ENCODE results near the gene PYM1.
"Not testable (repeated sequence)": the region's sequence is repeated elsewhere in the genome, so short reads cannot be mapped to it uniquely, and the experiment has no call there.

Gene PYM1

DNA sequence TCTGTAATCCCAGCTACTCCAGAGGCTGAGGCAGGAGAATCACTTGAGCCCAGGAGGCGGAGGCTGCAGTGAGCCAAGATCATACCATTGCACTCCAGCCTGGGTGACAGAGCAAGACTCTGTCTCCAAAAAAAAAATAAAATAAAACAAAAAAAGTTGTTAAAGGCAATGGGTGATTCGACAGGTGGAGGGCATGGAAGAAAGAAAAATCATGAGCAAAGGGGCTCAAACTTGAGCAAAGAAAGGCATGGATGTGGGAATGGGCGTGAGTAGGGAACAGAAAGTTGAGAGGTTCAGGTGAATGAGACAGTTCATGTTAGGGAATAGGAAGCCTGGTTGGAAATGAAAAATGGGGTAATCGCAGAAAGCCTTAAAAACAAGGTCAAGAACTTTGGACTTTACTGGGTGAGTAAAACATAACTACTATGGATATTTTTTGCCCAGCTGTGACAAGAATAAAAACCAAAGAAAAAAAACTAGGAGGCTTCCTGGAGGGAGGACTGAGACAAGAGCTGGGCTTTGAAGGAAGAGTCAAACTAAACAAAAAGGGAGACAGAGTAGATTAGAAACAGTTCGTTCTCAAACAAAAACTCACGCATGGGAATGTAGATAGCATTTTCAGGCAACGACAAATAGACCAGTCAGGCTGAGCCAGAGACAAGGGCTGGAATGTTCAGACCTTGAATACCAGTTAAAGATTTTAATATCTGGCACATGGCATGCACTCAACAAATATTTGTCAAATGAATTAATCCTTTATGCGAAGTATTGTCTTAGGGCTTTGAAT lies 18.8 kb downstream of the PYM1 start:
- peak overlapping the region; percentile 15 for H3K27ac Mint-ChIP-seq
- no peaks in the 10 kb centered on the region for H3K9me3 Mint-ChIP-seq
- peaks cover 11% of the 10 kb centered on the region for H3K4me1 Mint-ChIP-seq (ENCODE audit: low read depth)
- H3K27me3 Mint-ChIP-seq (ENCODE audit: low read depth) = no peaks in the 10 kb centered on the region
- H3K36me3 Mint-ChIP-seq (ENCODE audit: low read depth) = peaks cover 12% of the 10 kb centered on the region
- H3K4me3 Mint-ChIP-seq = no peak overlapping the region

DNA sequence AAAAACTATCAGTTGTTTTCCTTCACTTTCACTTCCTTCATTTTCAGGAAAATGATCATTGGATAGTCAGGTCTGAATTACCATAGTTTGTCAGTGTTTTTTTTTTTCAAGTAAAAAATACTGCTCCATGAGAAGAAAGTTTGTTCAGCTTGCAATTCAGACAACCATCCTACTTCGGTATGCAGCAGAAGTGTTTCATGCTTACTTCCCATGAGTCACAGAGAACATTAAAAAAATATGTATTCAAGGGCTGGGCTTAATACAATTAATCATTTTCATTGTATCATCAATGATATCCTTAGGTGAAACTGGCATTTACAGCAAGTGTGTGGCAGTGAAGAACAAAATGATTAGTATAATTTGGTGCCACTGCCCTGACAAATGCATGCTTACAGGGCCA lies 21.6 kb downstream of the PYM1 start:
- Mint-ChIP-seq H3K4me1 (ENCODE audit: low read depth) (peaks cover 3% of the 10 kb centered on the region), H3K9me3 (no peaks in the 10 kb centered on the region), H3K27me3 (ENCODE audit: low read depth) (no peaks in the 10 kb centered on the region), H3K4me3 (no peak overlapping the region), H3K36me3 (ENCODE audit: low read depth) (peaks cover 14% of the 10 kb centered on the region), H3K27ac (no peak overlapping the region)

- Mint-ChIP-seq H3K27me3 (ENCODE audit: low read depth) (no peaks in the 10 kb centered on the region), H3K9me3 (no peaks in the 10 kb centered on the region), H3K4me3 (no peak overlapping the region), H3K27ac (no peak overlapping the region), H3K36me3 (ENCODE audit: low read depth) (peaks cover 10% of the 10 kb centered on the region), H3K4me1 (ENCODE audit: low read depth) (peaks cover 4% of the 10 kb centered on the region)
Observed at GRCh38 chr12:55901881-55902490, 25.7 kb downstream of the PYM1 start.

DNA sequence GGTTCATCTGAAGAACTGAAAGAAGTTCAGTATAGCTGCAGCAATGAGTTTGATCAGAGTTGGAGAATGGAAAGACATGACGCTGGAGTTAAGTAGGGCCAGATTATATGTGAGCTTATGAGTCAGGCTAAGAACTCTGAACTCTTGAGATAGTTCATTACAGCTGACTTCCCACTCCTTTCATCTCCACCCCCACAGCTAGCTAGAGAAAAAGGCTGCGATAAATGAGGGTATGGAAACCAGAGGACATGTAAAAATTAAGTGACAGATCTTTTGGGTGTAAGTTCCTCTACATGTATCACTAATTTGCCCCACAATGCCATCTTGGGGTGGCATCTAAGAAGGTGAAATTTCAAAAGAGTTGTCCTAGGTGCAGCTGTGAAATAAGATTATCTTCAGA lies 28.6 kb downstream of the PYM1 start:
- H3K4me1 Mint-ChIP-seq (ENCODE audit: low read depth) = peaks cover 4% of the 10 kb centered on the region
- peaks cover 10% of the 10 kb centered on the region for H3K36me3 Mint-ChIP-seq (ENCODE audit: low read depth)
- H3K4me3 Mint-ChIP-seq = no peak overlapping the region
- no peaks in the 10 kb centered on the region for H3K27me3 Mint-ChIP-seq (ENCODE audit: low read depth)
- H3K27ac Mint-ChIP-seq = peak overlapping the region; percentile 42
- no peaks in the 10 kb centered on the region for H3K9me3 Mint-ChIP-seq

GRCh38 chr12:55893723-55894122 lies 34.0 kb downstream of the PYM1 start:
- Mint-ChIP-seq H3K9me3 (no peaks in the 10 kb centered on the region), H3K4me3 (no peak overlapping the region), H3K27me3 (ENCODE audit: low read depth) (no peaks in the 10 kb centered on the region), H3K4me1 (ENCODE audit: low read depth) (no peaks in the 10 kb centered on the region), H3K36me3 (ENCODE audit: low read depth) (peaks cover 2% of the 10 kb centered on the region), H3K27ac (no peak overlapping the region)

- no peaks in the 10 kb centered on the region for H3K4me1 Mint-ChIP-seq (ENCODE audit: low read depth)
- H3K9me3 Mint-ChIP-seq = no peaks in the 10 kb centered on the region
- no peak overlapping the region for H3K27ac Mint-ChIP-seq
- no peaks in the 10 kb centered on the region for H3K27me3 Mint-ChIP-seq (ENCODE audit: low read depth)
- H3K36me3 Mint-ChIP-seq (ENCODE audit: low read depth) = peaks cover 2% of the 10 kb centered on the region
- no peak overlapping the region for H3K4me3 Mint-ChIP-seq
Observed at GRCh38 chr12:55891310-55891709, 36.4 kb downstream of the PYM1 start.

- Mint-ChIP-seq H3K4me1 (ENCODE audit: low read depth) (peaks cover 11% of the 10 kb centered on the region), H3K36me3 (ENCODE audit: low read depth) (no peaks in the 10 kb centered on the region), H3K27me3 (ENCODE audit: low read depth) (no peaks in the 10 kb centered on the region), H3K4me3 (no peak overlapping the region), H3K9me3 (no peaks in the 10 kb centered on the region), H3K27ac (no peak overlapping the region)
Observed at GRCh38 chr12:55885113-55885512, 42.6 kb downstream of the PYM1 start.

GRCh38 chr12:55877824-55878223 lies 49.9 kb downstream of the PYM1 start:
- H3K4me3 Mint-ChIP-seq = no peak overlapping the region
- H3K36me3 Mint-ChIP-seq (ENCODE audit: low read depth) = peaks cover 10% of the 10 kb centered on the region
- H3K27ac Mint-ChIP-seq = no peak overlapping the region
- H3K4me1 Mint-ChIP-seq (ENCODE audit: low read depth) = peaks cover 12% of the 10 kb centered on the region
- peaks cover 9% of the 10 kb centered on the region for H3K9me3 Mint-ChIP-seq
- peaks cover 5% of the 10 kb centered on the region for H3K27me3 Mint-ChIP-seq (ENCODE audit: low read depth)

- H3K4me3 Mint-ChIP-seq = no peak overlapping the region
- H3K36me3 Mint-ChIP-seq (ENCODE audit: low read depth) = peaks cover 11% of the 10 kb centered on the region
- peaks cover 5% of the 10 kb centered on the region for H3K27me3 Mint-ChIP-seq (ENCODE audit: low read depth)
- H3K27ac Mint-ChIP-seq = no peak overlapping the region
- peaks cover 9% of the 10 kb centered on the region for H3K9me3 Mint-ChIP-seq
- H3K4me1 Mint-ChIP-seq (ENCODE audit: low read depth) = peaks cover 8% of the 10 kb centered on the region
Observed at GRCh38 chr12:55875704-55876467, 51.8 kb downstream of the PYM1 start.

DNA sequence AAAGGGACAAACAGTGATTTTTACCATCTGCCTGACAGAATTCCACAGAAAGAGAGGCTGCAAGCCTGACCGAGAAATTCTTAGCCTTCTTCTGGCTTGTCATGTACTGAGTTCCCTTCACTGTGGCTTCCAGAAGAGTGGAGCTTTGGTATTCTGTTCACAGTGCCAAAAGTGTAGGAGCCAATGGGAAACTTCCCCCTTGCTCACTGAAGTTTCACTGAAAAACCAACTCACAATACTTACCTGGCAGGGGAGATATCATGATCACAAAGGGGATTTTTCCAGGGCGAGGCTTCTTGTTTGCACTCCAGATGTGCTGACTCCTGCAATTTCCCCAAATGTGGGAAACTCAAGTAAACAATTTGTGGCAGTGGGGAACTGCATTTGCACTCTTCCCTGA lies 53.3 kb downstream of the PYM1 start:
- Mint-ChIP-seq H3K9me3 (peaks cover 9% of the 10 kb centered on the region), H3K4me1 (ENCODE audit: low read depth) (peaks cover 5% of the 10 kb centered on the region), H3K27ac (no peak overlapping the region), H3K36me3 (ENCODE audit: low read depth) (peaks cover 11% of the 10 kb centered on the region), H3K27me3 (ENCODE audit: low read depth) (peaks cover 5% of the 10 kb centered on the region), H3K4me3 (no peak overlapping the region)

DNA sequence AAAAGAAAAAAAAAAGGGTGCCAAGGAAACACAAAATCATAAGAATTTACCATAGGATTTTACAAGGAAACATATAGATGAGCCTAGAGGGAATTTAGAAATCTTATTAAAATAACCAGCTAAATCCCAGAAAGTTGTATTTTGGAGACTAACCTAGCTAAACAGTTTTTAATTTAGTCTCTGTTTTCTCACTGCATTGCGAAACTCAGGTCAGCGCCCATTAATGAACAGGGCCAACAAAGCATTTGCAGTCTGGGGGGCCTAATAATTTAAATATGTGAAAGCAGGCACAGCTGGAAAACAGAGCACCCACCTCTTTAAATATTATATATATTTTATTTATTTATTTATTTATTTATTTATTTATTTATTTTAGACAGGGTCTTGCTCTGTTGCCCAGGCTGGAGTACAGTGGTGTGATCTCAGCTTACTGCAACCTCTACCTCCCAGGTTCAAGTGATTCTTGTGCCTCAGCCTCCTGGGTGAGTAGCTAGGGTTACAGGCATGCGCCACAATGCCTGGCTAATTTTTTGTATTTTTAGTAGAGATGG lies 61.2 kb downstream of the PYM1 start:
- not testable (repeated sequence) for H3K27me3 Mint-ChIP-seq (ENCODE audit: low read depth); H3K4me3 Mint-ChIP-seq; H3K36me3 Mint-ChIP-seq (ENCODE audit: low read depth); H3K4me1 Mint-ChIP-seq (ENCODE audit: low read depth); H3K9me3 Mint-ChIP-seq; H3K27ac Mint-ChIP-seq

GRCh38 chr12:55865327-55865726 lies 62.4 kb downstream of the PYM1 start:
- no peak overlapping the region for H3K27ac Mint-ChIP-seq
- H3K4me1 Mint-ChIP-seq (ENCODE audit: low read depth) = no peaks in the 10 kb centered on the region
- no peak overlapping the region for H3K4me3 Mint-ChIP-seq
- no peaks in the 10 kb centered on the region for H3K36me3 Mint-ChIP-seq (ENCODE audit: low read depth)
- peaks cover 5% of the 10 kb centered on the region for H3K9me3 Mint-ChIP-seq
- no peaks in the 10 kb centered on the region for H3K27me3 Mint-ChIP-seq (ENCODE audit: low read depth)

GRCh38 chr12:55862931-55863330 lies 64.8 kb downstream of the PYM1 start:
- not testable (repeated sequence) for H3K4me3 Mint-ChIP-seq; H3K9me3 Mint-ChIP-seq; H3K27me3 Mint-ChIP-seq (ENCODE audit: low read depth); H3K4me1 Mint-ChIP-seq (ENCODE audit: low read depth); H3K36me3 Mint-ChIP-seq (ENCODE audit: low read depth); H3K27ac Mint-ChIP-seq

DNA sequence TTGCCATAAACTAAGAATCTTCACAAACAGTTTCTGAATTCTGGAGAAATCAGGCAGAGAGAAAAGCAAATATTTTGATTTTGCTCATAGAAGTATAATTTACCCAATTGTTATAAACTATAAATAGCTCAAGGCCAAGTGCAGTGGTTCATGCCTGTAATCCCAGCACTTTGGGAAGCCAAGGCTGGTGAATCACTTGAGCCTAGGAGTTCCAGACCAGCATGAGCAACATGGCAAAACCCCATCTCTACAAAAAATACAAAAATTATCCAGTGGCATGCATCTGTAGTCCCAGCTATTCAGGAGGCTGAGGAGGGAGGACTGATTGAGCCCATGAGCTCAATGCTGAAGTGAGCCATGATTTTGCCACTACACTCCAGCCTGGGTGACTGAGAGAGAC lies 65.4 kb downstream of the PYM1 start:
- Mint-ChIP-seq H3K4me1 (ENCODE audit: low read depth) (no peaks in the 10 kb centered on the region), H3K9me3 (peaks cover 5% of the 10 kb centered on the region), H3K4me3 (no peak overlapping the region), H3K36me3 (ENCODE audit: low read depth) (no peaks in the 10 kb centered on the region), H3K27me3 (ENCODE audit: low read depth) (no peaks in the 10 kb centered on the region), H3K27ac (no peak overlapping the region)

DNA sequence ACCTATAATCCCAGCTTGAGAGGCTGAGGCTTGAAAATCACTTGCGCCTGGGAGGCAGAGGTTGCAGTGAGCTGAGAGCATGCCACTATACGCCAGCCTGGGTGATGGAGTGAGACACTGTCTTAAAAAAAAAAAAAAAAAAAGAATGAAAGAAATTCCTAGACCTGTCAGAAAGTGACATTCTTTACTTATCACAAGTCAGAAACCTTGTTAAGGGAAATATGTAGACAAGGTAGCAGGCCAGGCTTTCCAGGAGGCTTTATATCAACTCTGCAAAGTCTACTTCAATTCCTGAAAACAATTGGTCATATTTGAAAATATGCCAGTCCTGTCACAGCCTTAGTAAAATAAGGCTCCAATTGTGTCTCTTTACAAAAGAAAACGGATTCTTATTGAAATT lies 65.8 kb downstream of the PYM1 start:
- Mint-ChIP-seq H3K27me3 (ENCODE audit: low read depth) (no peaks in the 10 kb centered on the region), H3K36me3 (ENCODE audit: low read depth) (no peaks in the 10 kb centered on the region), H3K9me3 (peaks cover 5% of the 10 kb centered on the region), H3K4me3 (no peak overlapping the region), H3K4me1 (ENCODE audit: low read depth) (no peaks in the 10 kb centered on the region), H3K27ac (no peak overlapping the region)
